GM19467 (cell line): Measurements from ENCODE around the gene SCLT1.
"Not testable (repeated sequence)": the region's sequence is repeated elsewhere in the genome, so short reads cannot be mapped to it uniquely, and the experiment has no call there.

Source experiments
- ATAC-seq: cut with Tn5 transposase; IDR thresholded peaks from one replicate; pipeline ENCODE4 v1.9.1; 2021; ENCODE audit warnings: mild to moderate bottlenecking, moderate library complexity; ENCODE audit not compliant: unreplicated experiment

The SCLT1 gene

DNA sequence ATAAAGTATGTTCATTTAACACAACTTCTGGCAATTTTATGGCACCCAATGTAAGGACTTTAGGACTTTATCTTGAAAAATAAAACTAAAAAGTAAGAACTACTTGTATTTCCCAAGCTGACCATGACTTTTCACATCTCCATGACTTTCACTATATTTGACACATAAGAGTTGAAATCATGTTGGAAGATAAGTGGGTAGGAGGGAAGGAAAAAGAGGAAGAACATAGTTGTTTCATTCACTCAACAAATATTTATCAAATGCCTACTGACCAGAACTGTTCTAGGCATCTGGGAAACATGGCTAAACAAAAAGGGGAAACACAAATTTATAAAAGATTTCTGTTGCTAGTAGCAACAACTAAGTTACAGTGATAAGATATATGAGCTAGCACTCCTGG, 16.0 kb downstream of the SCLT1 start:
- no peak for ATAC-seq

DNA sequence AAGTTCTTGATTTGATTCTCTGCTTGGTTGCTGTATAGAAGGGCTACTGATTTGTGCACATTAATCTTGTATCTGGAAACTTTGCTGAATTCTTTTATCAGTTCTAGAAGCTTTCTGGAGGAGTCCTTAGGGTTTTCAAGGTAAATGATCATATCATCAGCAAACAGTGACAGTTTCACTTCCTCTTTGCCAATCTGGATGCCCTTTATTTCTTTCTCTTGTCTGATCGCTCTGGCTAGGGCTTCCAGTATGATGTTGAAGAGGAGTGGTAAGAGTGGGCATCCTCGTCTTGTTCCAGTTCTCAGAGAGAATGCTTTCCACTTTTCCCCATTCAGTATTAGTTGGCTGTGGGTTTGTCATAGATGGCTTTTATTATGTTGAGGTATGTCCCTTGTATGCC, 23.8 kb downstream of the SCLT1 start:
- not testable (repeated sequence) for ATAC-seq

DNA sequence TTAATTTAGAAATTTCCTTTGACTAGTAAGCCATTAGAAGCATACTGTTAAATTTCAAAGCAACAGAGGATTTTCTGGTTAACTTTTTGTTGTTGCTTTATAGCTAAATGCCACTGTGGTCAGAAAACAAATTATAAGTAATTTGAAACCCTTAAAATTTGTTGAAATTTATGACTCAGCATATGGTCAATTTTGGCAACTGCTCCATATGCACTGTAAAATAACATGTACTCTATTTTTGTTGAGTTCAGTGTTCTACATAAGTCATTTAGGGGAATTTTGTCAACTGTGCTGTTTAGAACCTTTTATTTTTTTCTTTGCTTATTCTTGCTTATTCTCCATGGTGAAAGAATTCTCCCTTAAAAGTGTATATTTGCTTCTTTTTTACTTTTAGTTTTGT, 28.6 kb downstream of the SCLT1 start:
- no peak for ATAC-seq

DNA sequence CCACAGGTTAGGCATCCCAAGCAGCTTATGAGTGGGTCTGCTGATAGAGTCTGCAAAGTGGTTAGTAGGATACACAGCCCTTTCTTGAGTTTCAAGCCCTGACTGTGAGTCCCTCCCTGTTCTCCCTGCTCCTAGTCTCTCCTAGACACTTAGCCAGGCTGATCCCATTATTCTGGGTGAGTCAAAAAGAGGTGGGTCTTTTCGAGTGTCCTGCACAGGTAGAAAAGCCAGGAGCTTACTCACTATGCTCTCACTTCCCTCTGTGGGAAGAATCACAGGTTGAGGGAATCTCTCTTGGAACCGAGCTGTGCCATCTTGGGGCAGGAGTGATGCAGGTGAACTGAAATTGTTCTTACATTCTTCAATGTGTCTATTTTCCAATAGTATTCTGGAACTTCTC, 29.7 kb downstream of the SCLT1 start:
- no peak for ATAC-seq

DNA sequence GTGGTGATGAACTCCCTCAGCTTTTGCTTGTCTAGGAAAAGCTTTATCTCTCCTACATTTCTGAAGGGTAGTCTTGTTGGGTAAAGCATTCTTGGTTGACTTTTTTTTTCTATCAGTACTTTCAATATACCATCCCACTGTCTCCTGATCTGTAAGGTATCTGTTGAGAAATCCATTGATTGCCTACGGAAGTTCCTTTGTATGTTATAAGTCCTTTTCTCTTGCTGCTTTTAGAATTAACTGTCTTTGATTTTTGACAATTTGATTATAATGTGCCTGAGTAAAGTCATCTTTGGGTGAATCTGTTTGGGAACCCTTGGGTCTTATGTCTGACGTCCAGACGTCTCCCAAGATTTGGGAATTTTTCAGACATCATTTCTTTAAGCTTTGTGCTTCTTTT, 30.8 kb downstream of the SCLT1 start:
- ATAC-seq = no peak

DNA sequence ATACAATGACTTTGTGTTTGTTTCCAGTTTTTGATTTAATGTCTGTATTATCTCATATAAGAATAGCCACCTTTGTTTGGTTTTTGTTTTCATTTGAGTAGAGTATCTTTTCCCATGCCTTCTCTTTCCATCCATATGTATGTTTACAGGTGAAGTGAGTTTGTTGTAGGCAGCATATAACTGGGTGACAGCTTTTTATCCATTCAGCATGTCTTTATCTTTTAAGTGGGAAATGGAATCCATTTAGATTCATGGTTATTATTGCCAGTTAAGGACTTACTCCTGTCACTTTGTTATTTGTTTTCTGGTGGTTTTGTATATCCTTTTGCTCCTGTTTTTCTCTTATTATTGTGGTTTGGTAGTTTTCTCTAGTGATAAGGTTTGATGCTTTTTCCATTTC, 34.3 kb downstream of the SCLT1 start:
- ATAC-seq = no peak

DNA sequence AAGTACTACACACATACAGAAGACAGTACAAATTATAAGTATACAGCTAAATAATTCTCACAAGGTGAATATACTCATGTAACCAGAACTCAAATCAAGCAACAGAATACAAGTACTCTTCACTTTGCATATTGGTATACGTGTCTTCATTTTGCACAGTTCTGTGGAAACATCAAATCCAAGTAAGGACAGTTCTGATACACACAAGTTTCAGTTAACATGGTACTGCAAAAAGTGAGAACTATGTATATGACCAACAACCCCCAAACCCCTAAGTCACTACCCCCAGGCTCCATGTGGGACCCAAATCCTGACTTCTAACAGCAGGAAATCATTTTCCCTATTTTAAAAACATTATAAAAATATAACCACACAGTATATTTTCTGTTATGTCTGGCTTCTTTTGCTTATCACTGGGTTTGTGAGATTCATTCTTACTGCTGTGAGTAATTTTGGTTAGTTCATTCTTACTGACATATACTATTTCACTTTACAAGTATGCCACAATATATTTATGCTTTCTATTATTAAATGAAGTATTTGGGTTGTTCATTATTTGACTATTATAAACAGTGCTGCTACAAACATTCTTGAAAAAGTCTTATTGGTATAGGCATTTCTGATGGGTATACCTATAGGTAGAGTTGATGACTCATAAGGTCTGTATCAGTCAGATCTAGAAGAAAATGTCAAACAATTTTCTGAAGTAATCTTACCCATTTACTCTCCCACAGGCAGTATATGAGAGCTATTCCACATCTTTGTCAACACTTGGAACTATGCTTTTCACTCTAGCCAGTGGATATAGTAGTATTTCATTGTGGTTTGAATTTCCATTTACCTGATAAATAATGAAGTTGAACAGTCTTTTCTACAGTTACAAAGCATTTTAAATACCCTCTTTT, 47.0 kb downstream of the SCLT1 start:
- ATAC-seq = no peak

DNA sequence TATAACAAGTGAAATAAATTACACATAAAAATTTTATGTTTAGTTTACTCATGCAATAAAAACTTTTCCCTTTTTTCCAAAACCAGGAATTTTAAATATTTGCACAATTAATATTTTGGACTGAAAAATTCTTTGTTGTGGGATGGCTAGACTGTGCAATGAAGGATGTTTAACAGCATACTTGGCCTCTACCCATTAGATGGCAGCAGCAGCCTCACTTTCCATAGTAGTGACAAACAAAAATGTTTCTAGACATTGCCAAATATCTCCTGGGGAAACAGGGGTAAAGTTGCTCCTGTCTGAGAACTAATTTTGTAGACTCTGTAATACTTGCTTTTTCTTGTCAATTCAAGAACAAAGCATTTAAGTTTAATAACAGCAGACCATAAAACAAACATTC, 49.8 kb downstream of the SCLT1 start:
- ATAC-seq = no peak

DNA sequence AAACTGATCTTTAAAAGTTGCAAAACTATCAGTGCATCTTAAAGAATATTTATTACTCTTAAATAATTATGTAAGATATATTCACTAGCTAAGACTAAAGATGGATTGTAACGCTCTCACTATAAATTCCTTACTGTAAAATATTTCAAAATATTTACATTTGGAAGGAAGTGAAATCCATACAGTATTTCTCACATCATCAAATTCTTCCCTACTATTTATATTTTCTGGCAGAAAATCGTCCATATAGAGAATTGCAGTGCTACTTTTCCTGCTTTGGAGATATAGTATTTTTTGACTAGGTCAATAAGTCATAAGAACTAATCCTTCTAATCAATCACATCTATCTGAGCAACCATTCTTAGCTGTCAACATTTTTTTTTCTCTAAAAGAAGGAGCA, 52.9 kb downstream of the SCLT1 start:
- ATAC-seq = no peak

DNA sequence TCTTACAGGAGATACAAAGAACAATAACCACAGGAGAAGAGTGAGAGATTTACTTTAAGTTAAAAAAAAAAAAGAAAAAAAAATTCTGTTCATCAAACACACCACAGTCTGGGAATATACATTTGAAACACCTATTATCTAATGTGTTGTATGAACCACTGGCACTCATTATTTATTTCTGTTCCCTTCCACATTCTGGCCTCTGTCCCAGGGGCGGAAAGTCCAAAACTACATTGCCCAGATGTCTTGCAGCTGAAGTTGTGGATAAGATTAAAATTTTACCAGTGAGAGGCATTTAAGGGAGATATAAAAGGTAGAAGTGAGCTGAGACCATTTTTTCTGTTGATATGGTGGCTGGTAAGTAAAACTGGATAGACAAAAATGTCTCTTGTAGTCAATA, 56.2 kb downstream of the SCLT1 start:
- no peak for ATAC-seq

DNA sequence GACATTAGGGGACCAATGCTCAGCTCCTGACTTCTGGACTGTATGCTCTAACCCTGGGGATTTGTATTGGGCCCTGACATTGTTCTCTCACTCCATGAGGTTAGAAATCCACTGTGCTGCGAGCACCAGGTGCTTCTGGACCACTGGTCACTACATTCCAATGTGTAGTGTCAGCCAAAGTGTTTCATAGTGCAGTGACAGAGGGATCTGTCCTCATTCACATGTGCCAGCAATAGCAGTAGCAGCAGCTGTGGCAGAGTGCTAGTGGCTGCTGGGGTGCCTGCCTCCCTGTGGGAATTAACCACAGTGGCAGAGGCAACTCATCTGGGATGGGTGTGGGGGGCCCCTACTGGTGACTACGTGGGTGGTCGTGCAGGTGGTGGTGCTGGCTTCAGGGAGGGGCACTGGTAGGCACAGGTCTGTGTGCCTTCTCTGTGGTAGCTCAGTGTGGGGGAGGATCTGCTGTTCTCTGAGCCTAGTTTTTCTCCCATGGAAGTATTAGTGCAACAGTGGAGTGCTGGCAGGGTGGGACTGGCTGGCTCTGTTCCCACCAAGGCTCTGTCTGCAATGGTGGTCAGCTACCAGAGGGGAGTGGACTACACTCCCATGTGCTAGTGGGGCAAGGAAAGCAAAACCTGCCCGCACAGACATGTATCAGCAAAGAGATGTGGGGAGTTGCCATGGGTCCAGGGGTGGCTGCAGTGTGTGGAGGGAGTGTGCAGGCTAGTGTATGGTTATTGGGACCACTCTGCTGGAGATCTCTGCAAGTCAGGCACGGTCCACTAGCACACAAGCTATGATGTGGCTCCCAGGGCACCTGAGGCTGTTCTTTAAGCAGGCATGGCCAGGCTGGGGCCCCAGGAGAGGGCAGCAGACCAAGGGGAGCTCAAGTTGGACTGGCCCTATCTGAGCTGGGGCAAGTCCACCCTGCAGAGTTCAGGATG, 78.5 kb downstream of the SCLT1 start:
- no peak for ATAC-seq

DNA sequence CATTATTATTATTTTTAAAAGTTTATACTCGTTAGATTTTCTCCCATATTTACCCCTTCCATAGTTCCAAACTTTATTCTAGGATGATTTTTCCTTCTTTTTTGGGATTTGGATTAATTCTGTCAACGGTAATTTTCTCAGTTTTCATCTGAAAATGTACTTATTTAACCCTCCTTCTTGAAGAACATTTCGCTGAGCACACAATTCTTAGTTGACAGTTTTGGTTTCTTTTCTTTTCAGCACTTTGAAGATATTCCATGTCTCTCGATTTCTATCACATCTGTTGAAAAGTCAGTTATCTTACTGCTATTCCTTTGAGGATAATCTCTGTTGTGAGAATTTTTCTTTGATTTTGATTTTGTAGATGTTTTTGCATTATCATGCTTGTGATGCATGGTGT, 85.2 kb downstream of the SCLT1 start:
- ATAC-seq = no peak

DNA sequence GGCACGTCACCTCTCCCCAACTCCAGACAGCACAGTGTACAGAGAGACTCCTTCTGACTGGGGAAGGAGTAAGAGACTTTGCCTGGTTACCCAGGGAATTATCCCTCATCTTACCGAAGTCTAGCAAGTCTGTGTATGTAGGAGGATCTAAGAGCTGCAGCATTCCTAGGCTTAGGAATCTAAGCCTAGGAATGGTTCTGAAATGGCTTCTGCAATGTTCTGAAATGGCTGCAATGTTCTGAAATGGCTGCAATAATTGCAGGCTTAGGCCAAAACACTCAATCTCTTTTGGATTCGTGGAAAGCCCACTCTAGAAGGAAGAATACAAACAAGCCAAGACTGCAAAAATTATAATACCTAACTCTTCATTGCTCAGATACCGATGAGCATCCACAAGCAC, 106.4 kb downstream of the SCLT1 start:
- ATAC-seq = no peak

DNA sequence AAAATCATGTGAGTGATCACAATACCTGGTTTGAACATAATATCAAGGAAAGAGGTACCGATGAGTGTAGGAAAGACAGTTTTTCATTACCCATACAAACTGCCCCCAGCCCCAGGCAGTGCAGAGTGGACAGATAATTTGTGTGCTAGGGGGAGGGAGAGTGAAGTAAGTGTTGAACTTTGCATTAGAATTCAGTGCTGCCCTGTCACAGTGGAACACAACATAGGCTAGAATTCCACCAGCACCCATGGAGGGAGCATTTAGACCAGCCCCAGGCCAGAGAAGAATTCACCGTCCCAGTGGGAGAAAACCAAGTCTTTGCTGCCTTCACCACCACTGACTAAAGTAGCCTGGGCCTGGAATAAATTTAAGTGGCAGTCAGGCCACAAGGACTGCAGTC, 107.3 kb downstream of the SCLT1 start:
- ATAC-seq = no peak

DNA sequence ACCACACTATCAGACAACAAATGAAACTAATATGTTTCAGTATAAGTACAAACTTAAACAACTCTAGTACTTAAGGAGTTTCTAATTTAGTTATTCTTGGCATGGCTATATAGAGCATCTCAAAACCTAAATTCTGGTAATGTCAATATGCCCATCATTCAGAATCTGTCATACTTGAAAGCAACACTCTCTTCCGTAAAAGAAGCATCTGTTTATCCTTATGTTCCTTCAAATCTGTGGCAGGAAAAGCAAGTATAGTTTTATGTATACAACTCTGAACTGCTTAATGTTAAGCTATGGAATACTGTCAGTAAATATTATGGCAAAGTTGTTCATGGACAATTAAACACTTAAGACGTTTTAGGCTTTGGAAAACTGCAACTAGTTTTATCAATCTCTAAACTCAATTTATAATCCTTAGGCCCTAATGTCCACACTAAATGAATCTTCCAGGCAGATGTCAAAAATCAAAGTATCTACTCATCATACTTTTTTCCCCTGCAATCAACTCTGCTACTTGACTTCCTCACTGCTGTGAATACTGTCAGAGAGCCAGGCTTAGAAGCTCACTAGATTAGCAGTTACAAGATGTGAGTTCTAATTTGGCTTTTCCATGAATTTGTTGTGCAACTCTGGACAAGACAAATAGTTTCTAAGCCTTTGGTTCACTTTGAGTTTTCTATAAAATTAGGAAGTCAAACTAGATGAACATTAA, 109.4 kb downstream of the SCLT1 start:
- no peak for ATAC-seq

DNA sequence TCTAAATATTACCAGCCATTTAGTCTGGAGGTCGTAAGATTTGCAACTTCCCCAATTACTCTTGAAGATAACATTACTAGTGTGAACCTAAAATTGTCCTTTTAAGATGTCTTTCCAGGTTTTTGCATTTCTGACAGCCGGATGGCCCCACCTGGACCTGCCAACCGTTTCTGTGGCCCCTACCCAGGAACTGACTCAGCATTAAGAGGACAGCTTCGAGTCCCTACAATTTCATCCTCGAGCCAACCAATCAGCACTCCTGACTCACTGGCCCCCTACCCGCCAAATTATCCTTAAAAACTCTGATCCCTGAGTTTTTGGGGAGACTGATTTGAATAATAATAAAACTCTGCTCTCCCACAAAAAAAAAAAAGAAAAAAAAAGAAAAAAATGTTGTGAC, 112.0 kb downstream of the SCLT1 start:
- no peak for ATAC-seq

DNA sequence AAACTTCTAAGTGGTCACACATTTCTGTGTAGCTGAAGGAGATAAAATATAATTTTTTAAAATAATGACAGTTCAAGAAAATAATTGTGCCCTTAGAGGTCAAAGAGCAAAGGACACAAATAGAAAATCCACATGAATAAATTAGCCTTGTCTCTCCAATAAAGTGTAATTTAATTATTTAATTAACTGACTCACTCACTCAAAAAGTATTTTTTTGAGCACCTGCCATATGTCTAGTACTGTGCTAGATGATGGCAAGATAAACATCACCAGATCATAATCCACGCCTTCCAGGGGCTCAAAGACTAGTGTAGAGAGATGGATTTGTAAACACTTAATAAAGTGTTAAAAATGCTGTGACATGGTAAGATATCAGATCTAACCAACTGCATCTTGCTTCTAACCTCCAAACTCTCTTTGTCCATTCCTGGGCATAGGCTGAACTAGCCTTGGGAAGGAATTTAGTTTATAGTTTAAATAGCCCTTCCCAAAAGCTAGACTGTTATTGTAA, 112.5 kb downstream of the SCLT1 start:
- no peak for ATAC-seq

DNA sequence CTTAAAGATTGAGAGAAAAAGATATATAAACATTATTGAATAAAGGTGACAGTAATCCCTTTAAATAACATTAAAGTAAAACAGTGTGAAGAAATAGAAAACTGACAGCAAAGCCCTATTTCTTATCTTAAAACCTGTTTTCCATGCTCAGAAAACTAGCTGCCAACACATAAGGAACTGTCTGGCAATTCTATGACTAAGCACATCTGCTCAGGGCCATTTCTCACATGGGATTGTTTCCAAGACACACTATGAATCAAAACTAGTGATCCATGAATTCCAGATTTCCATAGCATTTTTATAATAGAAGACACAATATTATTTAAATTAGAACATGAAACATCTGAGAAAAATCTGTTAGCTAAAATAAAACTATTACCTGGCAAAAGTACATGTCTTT, 113.4 kb downstream of the SCLT1 start:
- no peak for ATAC-seq

DNA sequence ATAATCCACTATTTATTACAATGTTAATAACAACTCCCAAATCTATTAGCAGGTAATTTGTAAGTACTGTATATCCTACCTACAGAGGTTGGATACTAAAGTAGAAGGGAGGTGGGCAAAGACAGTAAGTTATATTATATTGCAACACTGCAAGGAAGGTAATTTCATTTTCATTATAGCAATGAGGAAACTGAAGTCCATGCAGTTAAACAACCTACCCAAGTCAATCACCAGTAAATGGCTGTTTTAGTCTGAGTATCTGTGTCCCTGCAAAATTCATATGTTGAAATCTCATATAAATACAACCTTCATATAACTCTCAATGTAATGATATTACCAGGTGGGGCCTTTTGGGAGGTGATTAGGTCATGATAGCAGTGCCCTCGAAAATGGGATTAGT, 114.4 kb downstream of the SCLT1 start:
- ATAC-seq = no peak

DNA sequence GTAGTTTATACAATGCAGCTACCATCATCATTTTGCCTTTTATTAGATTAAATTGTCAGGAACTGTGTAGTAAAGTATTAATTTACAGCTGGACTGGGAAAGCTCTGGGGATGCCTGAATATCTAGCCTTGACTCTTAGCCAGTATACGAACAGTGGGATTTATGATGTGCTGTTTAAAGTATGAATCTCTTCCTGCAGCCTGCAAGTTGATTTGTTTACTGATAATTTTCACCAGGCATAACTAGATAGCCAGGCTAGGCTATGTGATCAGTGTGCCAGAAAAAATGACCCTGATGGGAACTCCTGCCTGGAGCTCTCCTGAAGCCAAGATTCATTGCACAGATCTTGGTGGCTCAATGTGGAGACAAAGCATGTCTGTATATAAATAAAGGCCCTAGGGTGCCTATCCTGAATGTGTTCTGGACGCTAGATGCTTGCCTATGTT, 119.2 kb downstream of the SCLT1 start:
- ATAC-seq = no peak

DNA sequence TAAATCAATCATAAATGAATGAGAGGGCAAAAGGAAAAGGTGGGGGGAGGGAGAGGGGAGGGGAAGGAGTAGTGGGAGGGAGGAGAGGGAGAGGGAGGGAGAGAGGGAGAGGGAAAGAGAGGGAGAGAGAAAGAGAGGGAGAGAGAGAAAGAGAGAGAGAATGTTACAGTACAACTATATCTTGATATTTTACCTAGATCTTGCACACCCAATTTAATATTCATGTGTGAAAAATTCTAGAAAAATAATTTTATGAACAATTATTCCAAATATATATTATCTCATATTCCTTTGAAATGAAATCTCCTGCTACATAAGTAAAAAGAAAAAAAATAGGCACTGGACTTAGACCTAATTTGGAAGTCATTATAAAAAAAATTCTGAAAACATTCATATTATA, 120.0 kb downstream of the SCLT1 start:
- no peak for ATAC-seq
